Mononuclear cell (primary cell): ENCODE data around the gene TCF12. TPM values are rescaled to one million over a fixed set of nuclear protein-coding genes. Genes with fewer than 3 reads are reported as not detected.

Source experiments
- H3K27me3 ChIP-seq: 2 replicates; pipeline ENCODE4 v1.6.0; 2011; ENCODE audit warnings: low read length, control low read depth; ENCODE audit not compliant: insufficient read depth
- H3K4me1 ChIP-seq: 2 replicates; pipeline ENCODE4 v1.5.1; 2011; ENCODE audit warnings: mild to moderate bottlenecking, low read length, control low read depth; ENCODE audit not compliant: insufficient read depth
- H3K4me3 ChIP-seq: 2 replicates; pipeline ENCODE4 v1.5.1; 2011; ENCODE audit warnings: mild to moderate bottlenecking, low read length, moderate library complexity
- H3K9me3 ChIP-seq: 2 replicates; pipeline ENCODE4 v1.5.1; 2011; ENCODE audit warnings: low read depth, mild to moderate bottlenecking, control low read depth, low read length
- total RNA-seq: library from RNA; depleted of rRNA; stranded (reverse); fragments of >200 nt; gene quantifications from one replicate; pipeline ENCODE4 v1.2.3, GENCODE V29; 2012

TCF12 gene
- total RNA-seq, 1 donor: 45.8 TPM

DNA sequence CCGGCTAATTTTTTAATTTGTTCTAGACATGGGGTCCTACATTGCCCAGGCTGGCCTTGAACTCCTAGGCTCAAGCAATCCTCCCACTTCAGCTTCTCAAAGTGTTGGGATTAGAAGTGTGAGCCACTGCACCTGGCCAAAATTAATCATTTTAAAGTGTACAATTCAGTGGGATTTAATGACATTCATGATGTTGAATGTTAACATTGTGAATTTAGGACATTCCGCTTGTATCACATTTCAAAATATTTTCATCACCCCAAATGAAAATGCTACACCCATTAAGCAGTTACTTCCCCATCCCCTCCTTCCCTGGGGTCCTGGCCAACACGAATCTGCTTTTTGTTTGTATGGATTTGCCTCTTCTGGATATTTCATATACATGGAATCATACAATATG is 395.8 kb downstream of the TCF12 start:
- H3K4me1 ChIP-seq: no peaks in the 10 kb centered on the region
- no peaks in the 10 kb centered on the region for H3K9me3 ChIP-seq
- H3K27me3 ChIP-seq: no peaks in the 10 kb centered on the region
- no peak overlapping the region for H3K4me3 ChIP-seq

DNA sequence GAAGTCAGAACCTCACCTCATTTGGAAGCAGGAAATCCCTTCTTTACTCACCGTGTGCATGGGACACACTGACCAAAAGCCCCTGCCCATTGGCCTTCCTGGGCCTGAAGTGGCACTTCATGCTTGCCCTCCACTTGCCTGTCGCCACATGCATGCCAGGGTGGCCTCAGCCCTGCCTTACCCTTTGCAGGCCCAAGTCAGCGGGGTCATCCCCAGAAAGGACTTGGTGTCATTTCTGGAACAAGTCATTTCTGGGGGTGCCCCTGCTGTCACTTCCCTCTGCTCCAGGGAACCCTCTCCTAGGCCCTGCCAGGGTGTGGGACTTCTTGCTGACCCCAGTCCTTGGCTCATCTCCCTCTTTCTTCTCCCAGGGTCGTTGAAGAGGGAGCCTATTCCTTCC is 398.0 kb downstream of the TCF12 start:
- Histone ChIP-seq H3K4me1 (peaks cover 7% of the 10 kb centered on the region), H3K27me3 (no peaks in the 10 kb centered on the region), H3K9me3 (no peaks in the 10 kb centered on the region), H3K4me3 (no peak overlapping the region)

GRCh38 chr15:57319226-57319918 is 400.9 kb downstream of the TCF12 start:
- Histone ChIP-seq H3K9me3 (no peaks in the 10 kb centered on the region), H3K4me1 (peaks cover 7% of the 10 kb centered on the region), H3K27me3 (no peaks in the 10 kb centered on the region), H3K4me3 (no peak overlapping the region)

GRCh38 chr15:57319919-57320560 is 401.6 kb downstream of the TCF12 start:
- Histone ChIP-seq H3K4me3 (no peak overlapping the region), H3K27me3 (no peaks in the 10 kb centered on the region), H3K4me1 (peaks cover 7% of the 10 kb centered on the region), H3K9me3 (no peaks in the 10 kb centered on the region)

- H3K9me3 ChIP-seq: no peaks in the 10 kb centered on the region
- H3K4me1 ChIP-seq: peaks cover 7% of the 10 kb centered on the region
- no peaks in the 10 kb centered on the region for H3K27me3 ChIP-seq
- no peak overlapping the region for H3K4me3 ChIP-seq
Measured at GRCh38 chr15:57320631-57321220, 402.3 kb downstream of the TCF12 start.

DNA sequence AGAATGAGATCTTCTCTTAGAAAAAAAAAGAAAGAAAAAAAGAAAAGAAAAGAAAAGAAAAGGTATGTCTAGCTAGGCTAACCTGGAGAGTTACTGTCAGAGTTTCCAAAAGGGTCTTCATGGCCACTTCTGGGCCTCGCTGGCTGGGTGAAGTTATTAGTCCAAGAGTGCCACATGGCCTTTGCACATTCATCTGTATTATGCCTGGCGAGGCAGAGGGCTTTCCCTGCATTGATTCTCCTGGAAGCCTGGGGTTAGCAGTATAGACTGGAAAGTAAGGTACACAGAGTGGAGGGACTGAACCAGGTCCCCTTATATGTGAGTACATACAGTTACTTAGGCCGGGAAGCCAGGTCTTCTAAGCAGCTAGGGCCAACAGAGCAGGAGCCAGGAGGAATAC is 403.0 kb downstream of the TCF12 start:
- H3K9me3 ChIP-seq: no peaks in the 10 kb centered on the region
- H3K4me1 ChIP-seq: peaks cover 7% of the 10 kb centered on the region
- no peaks in the 10 kb centered on the region for H3K27me3 ChIP-seq
- no peak overlapping the region for H3K4me3 ChIP-seq

- Histone ChIP-seq H3K27me3 (no peaks in the 10 kb centered on the region), H3K4me3 (no peak overlapping the region)
Measured at GRCh38 chr15:57321973-57322601, 403.6 kb downstream of the TCF12 start.

GRCh38 chr15:57322602-57323250 is 404.3 kb downstream of the TCF12 start:
- H3K27me3 ChIP-seq: no peaks in the 10 kb centered on the region
- no peak overlapping the region for H3K4me3 ChIP-seq
- peaks cover 7% of the 10 kb centered on the region for H3K4me1 ChIP-seq

More at GRCh38 chr15:57321973-57322601, 403.6 kb downstream of the TCF12 start:
- Histone ChIP-seq H3K4me1 (peaks cover 7% of the 10 kb centered on the region), H3K9me3 (no peaks in the 10 kb centered on the region)

GRCh38 chr15:57323299-57323805 is 404.9 kb downstream of the TCF12 start:
- Histone ChIP-seq H3K4me1 (peaks cover 7% of the 10 kb centered on the region), H3K4me3 (no peak overlapping the region), H3K27me3 (no peaks in the 10 kb centered on the region), H3K9me3 (no peaks in the 10 kb centered on the region)

More at GRCh38 chr15:57322602-57323250, 404.3 kb downstream of the TCF12 start:
- no peaks in the 10 kb centered on the region for H3K9me3 ChIP-seq

DNA sequence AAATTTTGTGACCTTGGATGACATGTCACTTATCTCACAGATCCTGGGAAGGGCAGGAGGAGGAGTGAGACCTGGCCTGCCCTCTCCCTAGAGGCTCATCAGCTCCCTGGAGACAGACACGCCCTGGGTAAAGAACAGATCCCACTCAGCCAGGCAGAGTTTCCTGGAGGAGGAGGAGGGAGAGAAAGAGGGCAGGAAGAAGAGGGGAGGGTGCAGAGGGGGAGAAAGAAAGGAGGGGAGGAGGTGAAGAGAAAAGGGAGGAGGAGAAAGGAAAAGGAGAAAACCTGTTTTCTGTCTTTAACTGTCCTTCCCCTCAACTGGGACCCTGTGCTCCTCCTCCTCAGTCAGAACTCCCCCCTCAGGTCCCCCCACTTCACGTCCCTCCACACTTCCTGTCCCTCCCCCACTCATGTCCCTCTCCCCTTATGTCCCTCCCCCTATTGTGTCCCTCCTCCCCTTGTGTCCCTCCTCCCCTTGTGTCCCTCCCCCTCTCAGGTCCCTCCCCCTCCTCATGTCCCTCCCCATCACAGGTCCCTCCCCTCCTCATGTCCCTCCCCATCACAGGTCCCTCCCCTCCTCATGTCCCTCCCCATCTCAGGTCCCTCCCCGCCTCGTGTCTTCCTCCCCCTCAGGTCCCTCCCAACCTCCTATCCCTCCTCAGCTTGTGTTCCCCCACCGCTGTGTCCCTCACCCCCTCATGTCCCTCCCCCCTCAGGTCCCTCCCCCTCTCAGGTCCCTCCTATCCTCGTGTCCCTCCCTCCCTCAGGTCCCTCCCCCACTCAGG is 405.6 kb downstream of the TCF12 start:
- Histone ChIP-seq H3K4me3 (no peak overlapping the region), H3K9me3 (no peaks in the 10 kb centered on the region), H3K4me1 (peaks cover 7% of the 10 kb centered on the region), H3K27me3 (no peaks in the 10 kb centered on the region)

- H3K4me3 ChIP-seq: no peak overlapping the region
- peaks cover 7% of the 10 kb centered on the region for H3K4me1 ChIP-seq
- no peaks in the 10 kb centered on the region for H3K9me3 ChIP-seq
- H3K27me3 ChIP-seq: no peaks in the 10 kb centered on the region
Measured at GRCh38 chr15:57324590-57324890, 406.1 kb downstream of the TCF12 start.

- no peak overlapping the region for H3K4me3 ChIP-seq
- H3K27me3 ChIP-seq: no peaks in the 10 kb centered on the region
- H3K4me1 ChIP-seq: peaks cover 7% of the 10 kb centered on the region
- no peaks in the 10 kb centered on the region for H3K9me3 ChIP-seq
Measured at GRCh38 chr15:57324944-57325679, 406.7 kb downstream of the TCF12 start.

- H3K4me3 ChIP-seq: no peak overlapping the region
- no peaks in the 10 kb centered on the region for H3K9me3 ChIP-seq
Measured at GRCh38 chr15:57326196-57326595, 407.8 kb downstream of the TCF12 start.

DNA sequence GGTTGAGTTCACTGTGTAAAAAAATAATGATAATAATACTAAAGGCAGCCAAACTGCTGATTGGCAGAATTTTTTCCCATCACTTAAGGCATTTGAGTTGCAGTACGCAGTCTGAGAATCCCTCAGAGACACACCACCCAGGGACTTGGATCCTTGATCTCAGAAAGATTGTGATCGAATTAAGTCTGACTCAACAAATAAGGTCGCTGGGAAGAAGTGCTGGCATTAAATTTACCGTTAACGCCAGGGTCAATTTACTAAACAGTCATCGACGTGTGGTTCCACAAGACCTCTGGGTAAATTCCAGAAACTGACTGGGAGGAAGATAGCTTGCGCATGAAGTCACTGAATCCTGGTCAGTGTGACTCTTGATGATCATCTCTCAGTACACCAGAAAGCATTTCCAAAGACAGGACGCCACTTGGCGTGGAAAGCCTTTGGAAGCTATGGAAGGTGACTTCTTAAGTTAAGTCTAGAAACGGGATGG is 409.6 kb downstream of the TCF12 start:
- H3K4me1 ChIP-seq: no peaks in the 10 kb centered on the region
- H3K4me3 ChIP-seq: no peak overlapping the region
- no peaks in the 10 kb centered on the region for H3K9me3 ChIP-seq
- no peaks in the 10 kb centered on the region for H3K27me3 ChIP-seq

More at GRCh38 chr15:57326196-57326595, 407.8 kb downstream of the TCF12 start:
- H3K4me1 ChIP-seq: peaks cover under 1% of the 10 kb centered on the region
- no peaks in the 10 kb centered on the region for H3K27me3 ChIP-seq
